Activated CD4-positive, alpha-beta T cell treated with anti-CD3 and anti-CD28 coated beads, Interleukin-2, amount 10 ng/mL, durations not matched to agents 24 days and 14 days (primary cell): Measurements from ENCODE around the gene ESR1. TPM values are rescaled to one million over a fixed set of nuclear protein-coding genes. Genes with fewer than 3 reads are reported as not detected.

Experiments
- DNase-seq: peaks from one replicate; pipeline ENCODE4 v3.0.0; 2022
- H3K27ac Mint-ChIP-seq: one replicate; pipeline ENCODE4 v1.8.0; 2022; ENCODE audit warnings: mild to moderate bottlenecking, mixed read lengths
- H3K27me3 Mint-ChIP-seq: one replicate; pipeline ENCODE4 v1.8.0; 2022; ENCODE audit warnings: mixed read lengths
- H3K36me3 Mint-ChIP-seq: one replicate; pipeline ENCODE4 v1.8.0; 2022; ENCODE audit warnings: low read depth, mild to moderate bottlenecking, mixed read lengths
- H3K4me1 Mint-ChIP-seq: one replicate; pipeline ENCODE4 v1.8.0; 2021; ENCODE audit warnings: mixed read lengths
- H3K4me3 Mint-ChIP-seq: one replicate; pipeline ENCODE4 v1.8.0; 2022; ENCODE audit warnings: mild to moderate bottlenecking, moderate library complexity, mixed read lengths
- H3K9me3 Mint-ChIP-seq: one replicate; pipeline ENCODE4 v1.8.0; 2021; ENCODE audit warnings: mixed read lengths
- intact Hi-C: fragments of 100-400 bp; cut with micrococcal nuclease; formaldehyde crosslinking; loops from one replicate; pipeline ENCODE4 v1.15.1; 2023
- total RNA-seq: library from RNA; stranded (reverse); gene quantifications from 2 replicates; pipeline ENCODE4 v1.2.3, GENCODE V29; 2022

ESR1 gene
- total RNA-seq, 1 donor from 2014 or later, result 0.35 TPM

DNA sequence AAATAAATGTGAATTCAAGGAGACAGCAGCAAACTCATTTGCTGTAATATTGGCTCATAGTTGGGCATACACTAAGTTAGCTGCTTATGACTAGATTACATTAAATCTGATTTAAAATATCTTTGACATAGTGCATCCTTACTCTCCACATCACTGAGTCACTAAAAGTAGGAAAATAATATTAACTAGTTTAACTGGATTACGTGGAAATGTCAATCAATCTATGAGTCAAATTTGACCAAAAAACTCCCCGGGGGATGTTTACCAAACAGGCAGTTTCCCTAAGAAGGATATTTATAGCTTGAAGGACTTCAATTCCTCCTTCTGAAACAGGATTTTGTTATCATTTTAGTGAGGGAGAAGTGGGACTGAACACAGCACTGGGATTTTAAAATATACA is 366.5 kb downstream of the ESR1 start:
- intact Hi-C loops, result loop anchor here (5.0 to 10.0 kb wide), 5 partner anchors 417 to 797 kb away; partner anchors contain the start of genes RMND1 and ZBTB2
- H3K27me3 Mint-ChIP-seq, result no peaks in the 10 kb centered on the region
- H3K9me3 Mint-ChIP-seq, result no peaks in the 10 kb centered on the region
- no peak overlapping the region for H3K4me3 Mint-ChIP-seq
- no peak for DNase-seq
- no peak overlapping the region for H3K27ac Mint-ChIP-seq
- peaks cover 58% of the 10 kb centered on the region for H3K36me3 Mint-ChIP-seq
- peaks cover 19% of the 10 kb centered on the region for H3K4me1 Mint-ChIP-seq

DNA sequence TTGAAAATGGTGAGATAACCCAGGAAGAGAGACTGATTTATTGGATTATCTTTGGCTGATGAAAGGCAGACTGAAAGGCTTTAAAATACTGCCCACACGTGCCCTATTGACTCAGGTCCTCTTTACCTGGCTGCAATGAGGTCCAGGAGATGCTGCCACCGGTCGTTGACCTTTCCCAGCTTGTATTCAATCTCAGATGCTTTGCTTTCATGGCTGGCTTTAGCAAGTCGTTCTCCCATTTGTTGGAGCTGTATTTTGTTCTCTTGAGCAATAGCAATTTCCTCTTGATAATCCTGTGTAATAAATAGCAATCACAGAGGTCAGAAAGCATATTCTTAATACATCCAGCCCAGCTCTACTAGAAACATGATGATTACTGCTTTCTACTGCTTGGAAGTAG is 368.8 kb downstream of the ESR1 start:
- no peak overlapping the region for H3K27ac Mint-ChIP-seq
- peaks cover 56% of the 10 kb centered on the region for H3K36me3 Mint-ChIP-seq
- H3K27me3 Mint-ChIP-seq, result no peaks in the 10 kb centered on the region
- no peak overlapping the region for H3K4me3 Mint-ChIP-seq
- DNase-seq, result no peak
- peaks cover 1% of the 10 kb centered on the region for H3K9me3 Mint-ChIP-seq
- intact Hi-C loops, result loop anchor here (10.0 kb wide), 1 partner anchor 721 kb away; the partner anchor contains the start of gene RMND1
- H3K4me1 Mint-ChIP-seq, result peaks cover 17% of the 10 kb centered on the region
